ENCODE results near the gene CASTOR1.
A peak's percentile ranks its signal among the peaks of the same experiment; 100 is the strongest.
"Not testable (repeated sequence)": the region's sequence is repeated elsewhere in the genome, so short reads cannot be mapped to it uniquely, and the experiment has no call there.

The CASTOR1 gene

GRCh38 chr22:30289141-30289979 lies at the start of gene CASTOR1:
Gene CASTOR1 (minus strand): TSS chr22:30289505. CDS start chr22:30289497, 8 bp downstream.
- DNase-seq (ENCODE audit: low read depth in 2 of 2): peak; percentile 70 to 77

- DNase-seq (ENCODE audit: low read depth in 2 of 2): no peak
Measured at GRCh38 chr22:30338802-30339201, 49.5 kb upstream of the CASTOR1 start.

- not testable (repeated sequence) for DNase-seq (ENCODE audit: low read depth in 2 of 2)
Measured at GRCh38 chr22:30338341-30338740, 49.0 kb upstream of the CASTOR1 start.

- DNase-seq (ENCODE audit: low read depth in 2 of 2): no peak
Measured at GRCh38 chr22:30337461-30337778, 48.1 kb upstream of the CASTOR1 start.

- no peak for DNase-seq (ENCODE audit: low read depth in 2 of 2)
Measured at GRCh38 chr22:30336752-30337460, 47.6 kb upstream of the CASTOR1 start.

GRCh38 chr22:30335236-30335635 lies 45.9 kb upstream of the CASTOR1 start:
- no peak for DNase-seq (ENCODE audit: low read depth in 2 of 2)

- no peak for DNase-seq (ENCODE audit: low read depth in 2 of 2)
Measured at GRCh38 chr22:30334646-30335045, 45.3 kb upstream of the CASTOR1 start.

GRCh38 chr22:30333707-30334087 lies 44.4 kb upstream of the CASTOR1 start:
- DNase-seq (ENCODE audit: low read depth in 2 of 2): no peak

- no peak for DNase-seq (ENCODE audit: low read depth in 2 of 2)
Measured at GRCh38 chr22:30332994-30333706, 43.8 kb upstream of the CASTOR1 start.

GRCh38 chr22:30332551-30332950 lies 43.2 kb upstream of the CASTOR1 start:
- no peak for DNase-seq (ENCODE audit: low read depth in 2 of 2)

GRCh38 chr22:30328466-30329049 lies 39.3 kb upstream of the CASTOR1 start:
- no peak for DNase-seq (ENCODE audit: low read depth in 2 of 2)

GRCh38 chr22:30327864-30328345 lies 38.6 kb upstream of the CASTOR1 start:
- DNase-seq (ENCODE audit: low read depth in 2 of 2): no peak

- peak; percentile 84 to 85 for DNase-seq (ENCODE audit: low read depth in 2 of 2)
Measured at GRCh38 chr22:30326706-30327362, 37.5 kb upstream of the CASTOR1 start, which contains the start of gene TBC1D10A. Gene TBC1D10A (minus strand): TSS chr22:30326941. CDS start chr22:30326881, 60 bp downstream.

- DNase-seq (ENCODE audit: low read depth in 2 of 2): no peak
Measured at GRCh38 chr22:30326255-30326705, 37.0 kb upstream of the CASTOR1 start.

- no peak for DNase-seq (ENCODE audit: low read depth in 2 of 2)
Measured at GRCh38 chr22:30325724-30326254, 36.5 kb upstream of the CASTOR1 start.

- DNase-seq (ENCODE audit: low read depth in 2 of 2): no peak
Measured at GRCh38 chr22:30325065-30325720, 35.9 kb upstream of the CASTOR1 start.

- DNase-seq (ENCODE audit: low read depth in 2 of 2): no peak
Measured at GRCh38 chr22:30324014-30324730, 34.9 kb upstream of the CASTOR1 start.

- DNase-seq (ENCODE audit: low read depth in 2 of 2): no peak
Measured at GRCh38 chr22:30323246-30323645, 33.9 kb upstream of the CASTOR1 start.

GRCh38 chr22:30321461-30321860 lies 32.2 kb upstream of the CASTOR1 start:
- DNase-seq (ENCODE audit: low read depth in 2 of 2): no peak
